Ovary (tissue), 9 donors: ENCODE results near the gene DTX4. TPM values are rescaled to one million over a fixed set of nuclear protein-coding genes. Genes with fewer than 3 reads are reported as not detected.

Source experiments
- DNase-seq, 5 donors: peaks; one replicate each; pipeline ENCODE4 v3.0.0-alpha.2; 2019 to 2020
- H3K27ac ChIP-seq, 2 donors: fragments of 200-600 bp; one replicate each; pipeline versions ENCODE4 v1.5.1 to v1.8.0; 2019 to 2022
- H3K27me3 ChIP-seq: fragments of 200-600 bp; one replicate; pipeline ENCODE4 v1.8.0; 2022
- H3K36me3 ChIP-seq: fragments of 200-600 bp; sonication (generic); one replicate; pipeline ENCODE4 v1.5.1; 2019
- H3K4me1 ChIP-seq: one replicate; pipeline ENCODE4 v1.8.1; 2013; ENCODE audit warnings: mild to moderate bottlenecking, moderate library complexity; ENCODE audit not compliant: insufficient read depth
- H3K4me3 ChIP-seq: fragments of 200-600 bp; sonication (generic); one replicate; pipeline ENCODE4 v1.5.1; 2017
- H3K9me3 ChIP-seq, 2 donors: fragments of 200-600 bp in 1 of 2; sonication (generic) in 1 of 2; one replicate each; pipeline versions ENCODE4 v1.5.1 to v1.8.1; 2013 to 2019; ENCODE audit warnings: mild to moderate bottlenecking in 1 of 2, moderate library complexity in 1 of 2
- EP300 ChIP-seq: sonication (generic); formaldehyde crosslinking; IDR thresholded peaks from one replicate; pipeline ENCODE4 v1.6.1; 2017; ENCODE audit warnings: antibody characterized with exemption
- POLR2A ChIP-seq: fragments of 450-650 bp; IDR thresholded peaks from one replicate; pipeline ENCODE4 v1.6.1; 2017; ENCODE audit warnings: antibody characterized with exemption, mild to moderate bottlenecking, moderate library complexity
- WGBS, 3 donors: extraction: QIAGEN DNeasy Blood & Tissue Kit in 1 of 3; methylation state at CpG; one replicate each; pipeline versions ENCODE4 v1.1.5 to v1.1.7; 2013 to 2017; 5-methylcytosine and 5-hydroxymethylcytosine counted together
- intact Hi-C, 4 donors: fragments of 100-400 bp; cut with DNase I; formaldehyde crosslinking; loops; one replicate each; pipeline versions ENCODE4 v1.11.0 to v1.15.1; 2022 to 2023
- polyA plus RNA-seq, 2 donors: library from polyadenylated mRNA; stranded (reverse); fragments of 200-250 nt in 1 of 2; fragments of 350-450 nt in 1 of 2; fragmentation: Illumina TruSeq in 1 of 2; extraction: RNeasy Lipid Tissue Mini Kit (QIAGEN cat#74804) in 1 of 2; gene quantifications; one replicate each; pipeline ENCODE4 v1.2.3, GENCODE V29; 2013 to 2014
- total RNA-seq, 7 donors: library from RNA; depleted of rRNA in 2 of 7; stranded (reverse); fragments of >200 nt in 2 of 7; fragmentation: NEBNext Ultra II Directional in 3 of 7; extraction: Animal tissue kit (Norgen Biotek cat#: 25700) in 3 of 7; gene quantifications; one replicate each; pipeline versions ENCODE4 v1.1.0 to v1.2.4, GENCODE V29; 2016 to 2023
- TF ChIP-seq, protein P1 (sequence below), 3 donors: fragments of 450-650 bp in 2 of 3; fragments of 200-600 bp in 1 of 3; IDR thresholded peaks; one replicate each; pipeline versions ENCODE4 v1.5.1 to v1.8.0; 2016 to 2022; ENCODE audit warnings: antibody characterized with exemption in 3 of 3, mild to moderate bottlenecking in 1 of 3
- donor health status: DM: no; HTN: no; CAD: no; lungs with moderate emphysema.
- donor health status: DM: no; HTN: no; CAD: no.
- donor health status: Bipolar disorder and iron deficiency.
- donor health status: DM: yes; HTN: yes; CAD: no.
- donor health status: DM: no; HTN: no; CAD: no.
- donor health status: DM: yes; HTN: yes; CAD: no.

DTX4 gene
- total and polyA plus RNA-seq, 9 donors: 6.1 to 21.5 (median 16.9) TPM

DNA sequence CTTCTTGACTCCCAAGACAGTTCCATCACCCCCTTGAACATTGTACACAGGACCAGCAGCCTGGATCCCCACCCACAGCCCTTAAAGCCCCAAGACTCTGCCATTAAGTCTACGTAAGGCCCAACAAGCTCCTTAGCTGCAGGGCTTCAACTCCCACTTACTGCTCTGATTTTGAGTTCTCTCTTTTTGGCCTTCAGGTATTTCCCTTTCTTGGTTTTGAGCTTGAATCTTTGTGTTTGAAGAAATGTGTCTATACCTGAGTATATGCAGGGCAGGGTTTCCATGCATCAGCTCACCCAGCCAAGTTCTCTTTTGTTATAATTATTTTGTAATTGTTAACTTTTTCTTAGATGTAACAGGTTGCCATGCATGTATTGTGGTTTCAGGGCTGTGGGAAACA, 51.2 kb downstream of the DTX4 start:
- H3K36me3 ChIP-seq: no peaks in the 10 kb centered on the region
- TF ChIP-seq POLR2A (no peak), EP300 (no peak)
- TF ChIP-seq, protein P1, sequence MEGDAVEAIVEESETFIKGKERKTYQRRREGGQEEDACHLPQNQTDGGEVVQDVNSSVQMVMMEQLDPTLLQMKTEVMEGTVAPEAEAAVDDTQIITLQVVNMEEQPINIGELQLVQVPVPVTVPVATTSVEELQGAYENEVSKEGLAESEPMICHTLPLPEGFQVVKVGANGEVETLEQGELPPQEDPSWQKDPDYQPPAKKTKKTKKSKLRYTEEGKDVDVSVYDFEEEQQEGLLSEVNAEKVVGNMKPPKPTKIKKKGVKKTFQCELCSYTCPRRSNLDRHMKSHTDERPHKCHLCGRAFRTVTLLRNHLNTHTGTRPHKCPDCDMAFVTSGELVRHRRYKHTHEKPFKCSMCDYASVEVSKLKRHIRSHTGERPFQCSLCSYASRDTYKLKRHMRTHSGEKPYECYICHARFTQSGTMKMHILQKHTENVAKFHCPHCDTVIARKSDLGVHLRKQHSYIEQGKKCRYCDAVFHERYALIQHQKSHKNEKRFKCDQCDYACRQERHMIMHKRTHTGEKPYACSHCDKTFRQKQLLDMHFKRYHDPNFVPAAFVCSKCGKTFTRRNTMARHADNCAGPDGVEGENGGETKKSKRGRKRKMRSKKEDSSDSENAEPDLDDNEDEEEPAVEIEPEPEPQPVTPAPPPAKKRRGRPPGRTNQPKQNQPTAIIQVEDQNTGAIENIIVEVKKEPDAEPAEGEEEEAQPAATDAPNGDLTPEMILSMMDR (IDR thresholded peaks at IDR 0.05): no peak
- no peaks in the 10 kb centered on the region for H3K27me3 ChIP-seq
- peaks cover 6% of the 10 kb centered on the region for H3K4me1 ChIP-seq
- no peak for DNase-seq
- H3K9me3 ChIP-seq: no peaks in the 10 kb centered on the region
- WGBS, 3 donors: 97 to 100% (median 98%) methylated on average over 1 of the region's 1 CpG
- H3K4me3 ChIP-seq: no peak overlapping the region
- intact Hi-C loops: loop anchor here in 1 of 4 donors (10.0 kb wide), 1 partner anchor 732 kb away; no protein-coding TSS in a partner anchor
- H3K27ac ChIP-seq: no peak overlapping the region

DNA sequence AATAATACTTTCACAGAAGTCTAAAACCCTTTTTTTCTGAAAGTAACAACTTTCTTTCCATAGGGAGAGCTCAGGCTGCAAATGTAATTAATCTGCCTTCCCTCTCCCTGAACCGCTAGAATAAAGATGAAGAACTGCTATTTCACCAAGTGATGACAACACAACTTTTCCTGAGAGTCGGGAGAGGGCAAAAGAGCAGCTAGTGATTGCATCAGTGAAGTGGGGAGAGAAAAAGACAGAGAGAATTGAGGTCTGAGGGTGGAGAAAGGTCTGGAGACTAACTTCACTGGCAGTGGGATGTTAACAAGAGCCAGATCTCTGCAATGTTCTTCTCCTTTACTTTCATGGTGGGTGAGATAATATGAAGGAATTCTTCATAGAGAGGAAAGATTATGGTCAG, 51.7 kb downstream of the DTX4 start:
- no peak overlapping the region for H3K27ac ChIP-seq
- intact Hi-C loops: loop anchor here in 1 of 4 donors (10.0 kb wide), 1 partner anchor 731 kb away; no protein-coding TSS in a partner anchor
- no peak overlapping the region for H3K4me3 ChIP-seq
- no peaks in the 10 kb centered on the region for H3K27me3 ChIP-seq
- no peak for DNase-seq
- H3K9me3 ChIP-seq: no peaks in the 10 kb centered on the region
- TF ChIP-seq, protein P1 (IDR thresholded peaks at IDR 0.05): no peak
- TF ChIP-seq EP300: no peak
- no peak for TF ChIP-seq POLR2A
- WGBS, 3 donors: 49 to 69% (median 63%) methylated on average over 2 of the region's 2 CpGs
- H3K36me3 ChIP-seq: no peaks in the 10 kb centered on the region
- peaks cover 6% of the 10 kb centered on the region for H3K4me1 ChIP-seq

DNA sequence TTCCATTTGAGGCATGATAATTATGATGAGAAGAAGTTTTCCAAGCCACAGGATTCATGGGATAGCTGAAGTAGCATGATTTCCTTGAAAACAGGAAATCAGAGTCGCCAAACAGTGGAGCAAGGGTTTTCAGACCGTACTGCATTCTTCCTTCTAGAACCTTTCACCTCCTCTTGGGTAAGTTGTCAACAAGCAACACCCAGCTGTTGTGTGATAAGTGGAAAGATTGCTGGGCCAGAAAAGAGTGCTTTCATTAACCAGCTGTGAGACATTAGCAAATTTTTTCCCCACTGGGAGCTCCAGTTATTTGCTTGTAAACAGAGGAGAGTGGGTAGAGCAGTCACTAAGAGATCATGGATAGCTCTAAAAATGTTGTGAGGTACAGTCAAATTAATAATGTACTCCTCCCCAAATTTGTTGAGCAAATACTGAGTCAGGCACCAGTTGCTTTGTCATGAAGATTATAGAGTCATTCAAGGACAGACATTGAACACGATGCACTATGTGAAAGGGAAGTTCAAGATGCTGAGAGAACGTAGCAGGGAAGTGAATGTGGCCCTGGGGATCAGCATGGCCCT, 52.5 kb downstream of the DTX4 start:
- intact Hi-C loops: loop anchor here in 1 of 4 donors (10.0 kb wide), 1 partner anchor 730 kb away; no protein-coding TSS in a partner anchor
- 8 to 12% (median 10%) methylated on average over 4 of the region's 4 CpGs for WGBS, 3 donors
- H3K4me1 ChIP-seq: peaks cover 6% of the 10 kb centered on the region
- no peaks in the 10 kb centered on the region for H3K36me3 ChIP-seq
- no peak overlapping the region for H3K4me3 ChIP-seq
- no peaks in the 10 kb centered on the region for H3K9me3 ChIP-seq
- DNase-seq: no peak
- H3K27me3 ChIP-seq: no peaks in the 10 kb centered on the region
- TF ChIP-seq, protein P1 (IDR thresholded peaks at IDR 0.05): no peak
- TF ChIP-seq POLR2A: no peak
- TF ChIP-seq EP300: no peak
- H3K27ac ChIP-seq: no peak overlapping the region

DNA sequence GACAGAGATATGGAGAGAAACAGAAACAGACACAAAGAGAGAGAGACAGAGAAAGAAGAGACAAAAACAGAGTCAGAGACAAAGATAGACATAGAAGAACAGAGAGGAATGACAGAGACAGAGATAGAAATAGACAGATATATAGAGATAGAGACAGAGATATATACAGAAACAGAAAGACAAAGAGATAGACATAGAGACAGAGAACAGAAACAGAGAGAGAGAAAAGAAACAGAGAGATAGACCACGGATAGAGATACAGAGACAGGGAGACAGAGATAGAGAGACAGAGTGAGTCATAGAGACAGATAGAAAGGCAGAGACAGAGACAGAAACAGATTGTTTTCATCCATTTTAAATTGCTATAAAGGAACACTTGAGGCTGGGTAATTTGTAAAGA, 53.1 kb downstream of the DTX4 start:
- Histone ChIP-seq H3K4me3 (no peak overlapping the region), H3K36me3 (no peaks in the 10 kb centered on the region), H3K4me1 (peaks cover 6% of the 10 kb centered on the region), H3K27me3 (no peaks in the 10 kb centered on the region), H3K9me3 (no peaks in the 10 kb centered on the region), H3K27ac (no peak overlapping the region)
- intact Hi-C loops: loop anchor here in 1 of 4 donors (10.0 kb wide), 1 partner anchor 730 kb away; no protein-coding TSS in a partner anchor
- no peak for DNase-seq
- 82 to 85% (median 85%) methylated on average over 1 of the region's 1 CpG for WGBS, 3 donors
- TF ChIP-seq POLR2A: no peak
- TF ChIP-seq, protein P1 (IDR thresholded peaks at IDR 0.05): no peak
- TF ChIP-seq EP300: no peak
